Midbrain (tissue), 1 donor: ENCODE measurements around the gene TEAD1.
A peak's percentile ranks its signal among the peaks of the same experiment; 100 is the strongest.
"Not testable (repeated sequence)": the region's sequence is repeated elsewhere in the genome, so short reads cannot be mapped to it uniquely, and the experiment has no call there.

Experiments
- DNase-seq: peaks from one replicate; lab custom pipeline; 2025; lab: John Stamatoyannopoulos, UW

Gene TEAD1

GRCh38 chr11:12737024-12737423 is 62.8 kb downstream of the TEAD1 start:
- DNase-seq: no peak

- peak; percentile 61 for DNase-seq
These were observed 67.5 kb downstream of the TEAD1 start for GRCh38 chr11:12741671-12742216.

DNA sequence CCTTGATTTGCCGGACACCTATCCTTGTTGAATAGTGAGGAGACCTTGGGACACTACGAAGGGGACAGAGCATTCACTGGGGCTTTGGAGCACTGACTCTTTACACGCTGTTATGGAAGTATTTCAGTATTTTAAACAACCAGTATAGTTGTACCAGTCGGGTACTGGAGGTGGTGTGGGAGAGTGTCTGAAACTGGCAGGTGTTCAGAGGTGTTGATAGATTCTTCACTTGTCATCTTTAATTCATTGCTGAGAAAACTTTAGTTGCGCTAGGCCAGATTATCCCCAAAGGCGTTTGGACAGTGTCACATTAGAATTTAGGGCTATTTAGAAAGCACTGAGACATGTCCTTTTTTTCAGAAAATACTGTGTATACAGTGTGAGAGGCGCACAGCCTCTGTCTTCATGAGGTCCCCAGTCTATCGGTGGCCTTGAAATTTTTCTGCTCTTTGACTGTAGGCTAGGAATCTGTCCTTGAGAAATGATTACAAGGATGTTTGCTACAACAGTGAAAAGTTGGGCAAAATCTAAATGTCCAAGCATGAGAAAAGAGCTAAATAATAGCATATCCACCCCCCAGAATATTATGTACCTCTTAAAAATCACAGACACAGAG is 69.7 kb downstream of the TEAD1 start:
- no peak for DNase-seq

- DNase-seq: peak; percentile 21
These were observed 70.7 kb downstream of the TEAD1 start for GRCh38 chr11:12744826-12745502.

DNA sequence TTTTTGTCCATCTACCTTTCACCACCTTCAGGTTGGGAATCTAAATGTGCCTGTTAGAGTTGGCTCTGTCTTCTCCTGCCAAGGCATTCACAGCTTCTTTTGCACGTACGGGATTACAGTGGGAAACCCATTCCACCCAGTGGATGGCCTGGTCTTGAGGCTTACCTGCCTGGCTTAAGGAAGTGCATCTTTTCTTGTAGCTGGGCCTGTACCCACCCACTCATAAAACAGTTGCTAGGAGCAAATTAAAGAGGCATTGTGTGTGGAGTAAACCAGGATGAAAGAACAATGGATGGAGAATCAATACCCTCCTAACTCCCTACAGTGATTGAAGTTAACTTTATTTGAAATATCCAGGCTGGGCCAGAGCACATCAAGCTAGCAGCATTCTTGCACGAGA is 71.6 kb downstream of the TEAD1 start:
- no peak for DNase-seq

DNA sequence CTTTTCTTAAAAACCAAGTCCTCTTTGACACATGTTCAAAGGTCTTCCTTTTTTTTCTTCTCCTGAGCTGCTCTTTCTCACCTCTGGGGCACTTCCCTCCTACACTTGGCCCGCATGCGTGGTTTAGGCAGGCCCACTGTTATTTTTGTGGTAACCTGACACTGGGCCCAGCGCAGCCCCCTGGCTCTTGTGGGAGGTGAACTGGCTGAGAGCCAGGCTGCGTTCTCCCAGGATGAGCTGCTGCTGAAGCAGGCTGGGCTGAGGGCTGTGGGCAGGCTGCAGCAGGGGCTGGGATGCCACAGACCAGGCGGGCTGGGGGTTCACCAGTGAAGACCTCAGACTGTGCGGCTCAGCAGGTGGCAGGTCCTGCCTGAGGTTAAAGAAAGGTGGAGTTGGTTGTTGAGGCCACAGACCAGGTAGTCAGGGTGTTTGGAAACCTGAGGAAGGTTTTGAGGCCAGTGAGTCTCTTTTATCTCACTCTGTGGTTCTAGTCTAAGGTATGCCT is 72.4 kb downstream of the TEAD1 start:
- DNase-seq: no peak

DNA sequence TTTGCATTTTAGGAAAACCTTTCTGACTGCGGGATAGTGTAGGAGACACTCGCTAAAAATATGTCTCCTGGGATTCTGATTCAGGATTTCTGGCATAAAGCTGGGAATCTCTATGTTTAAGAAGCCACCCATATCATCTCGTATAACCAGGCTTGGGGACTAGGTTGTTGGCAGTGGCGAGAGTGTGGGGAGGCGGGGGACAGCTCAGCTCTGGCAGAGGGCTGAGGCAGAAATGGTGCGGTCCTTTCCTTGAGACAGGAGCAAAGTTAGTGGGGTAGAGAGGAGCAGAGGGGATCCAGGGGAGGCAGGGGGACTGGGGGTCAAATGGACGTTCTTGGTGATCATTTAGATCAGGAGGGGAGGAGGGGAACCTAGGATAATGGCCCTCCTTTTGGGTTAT is 74.3 kb downstream of the TEAD1 start:
- DNase-seq: no peak

GRCh38 chr11:12749442-12749841 is 75.2 kb downstream of the TEAD1 start:
- no peak for DNase-seq

DNA sequence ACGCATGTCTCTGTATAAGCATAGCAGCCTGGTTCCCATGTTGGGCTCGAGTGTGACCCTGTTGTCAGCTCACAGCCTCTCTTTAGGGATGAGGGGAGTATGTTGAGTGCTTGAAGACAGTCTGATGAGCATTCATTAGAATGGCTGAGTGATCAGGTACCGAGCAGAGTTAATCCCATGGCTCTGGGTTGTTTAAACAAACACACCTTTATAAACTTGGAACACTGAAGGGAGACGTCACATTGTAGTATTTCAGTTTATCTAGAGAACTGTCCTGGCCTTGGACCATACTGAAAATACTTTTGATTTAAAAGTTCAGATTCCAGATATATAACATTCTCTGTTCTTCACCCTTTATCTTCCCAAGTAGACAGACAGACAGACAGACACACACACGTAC is 76.0 kb downstream of the TEAD1 start:
- no peak for DNase-seq

DNA sequence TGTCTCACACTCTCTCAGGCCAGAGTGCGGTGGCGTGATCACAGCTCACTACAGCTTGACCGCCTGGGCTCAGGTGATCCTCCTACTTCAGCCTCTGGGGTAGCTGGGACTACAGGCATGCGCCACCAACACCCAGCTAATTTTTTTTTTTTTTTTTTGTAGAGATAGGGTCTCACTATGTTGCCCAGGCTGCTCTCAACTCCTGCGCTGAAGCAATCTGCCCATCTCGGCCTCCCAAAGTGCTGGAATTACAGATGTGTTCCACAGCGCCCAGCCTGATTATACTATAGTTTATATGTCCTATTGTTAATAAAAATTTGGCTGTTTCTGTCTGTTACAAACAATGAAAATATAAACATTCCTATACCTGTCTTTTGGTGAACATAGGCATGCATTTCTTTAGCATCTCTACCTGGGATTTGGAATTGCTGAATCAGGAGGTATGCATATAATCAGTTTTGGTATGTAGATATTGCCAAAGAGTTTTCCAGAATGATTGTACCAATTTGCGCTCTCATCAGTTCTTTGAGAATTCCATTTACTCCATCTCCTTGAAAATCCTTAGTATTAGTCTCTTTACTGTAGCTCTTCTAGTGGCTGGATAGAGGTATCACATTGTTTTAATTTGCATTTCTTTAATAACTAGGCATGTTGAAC is 78.8 kb downstream of the TEAD1 start:
- no peak for DNase-seq

DNA sequence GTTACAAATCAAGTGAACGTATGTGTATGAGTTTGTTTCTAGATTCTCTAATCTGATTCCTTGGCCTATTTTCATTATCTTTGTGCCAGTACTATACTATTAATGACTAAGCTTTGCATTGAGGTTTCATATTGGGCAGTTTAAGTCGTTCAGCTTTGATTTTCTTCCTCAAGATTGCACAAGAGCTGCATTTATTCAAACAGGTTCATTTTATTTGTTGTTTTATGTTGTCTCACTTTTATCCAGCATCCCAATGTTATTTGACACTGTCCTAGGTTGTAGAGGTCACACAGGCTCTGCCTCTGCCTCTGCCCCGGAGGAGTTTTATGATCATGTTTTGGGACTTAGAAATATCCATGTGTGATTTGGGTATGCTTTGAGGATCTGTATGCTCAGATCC is 79.8 kb downstream of the TEAD1 start:
- DNase-seq: no peak

DNA sequence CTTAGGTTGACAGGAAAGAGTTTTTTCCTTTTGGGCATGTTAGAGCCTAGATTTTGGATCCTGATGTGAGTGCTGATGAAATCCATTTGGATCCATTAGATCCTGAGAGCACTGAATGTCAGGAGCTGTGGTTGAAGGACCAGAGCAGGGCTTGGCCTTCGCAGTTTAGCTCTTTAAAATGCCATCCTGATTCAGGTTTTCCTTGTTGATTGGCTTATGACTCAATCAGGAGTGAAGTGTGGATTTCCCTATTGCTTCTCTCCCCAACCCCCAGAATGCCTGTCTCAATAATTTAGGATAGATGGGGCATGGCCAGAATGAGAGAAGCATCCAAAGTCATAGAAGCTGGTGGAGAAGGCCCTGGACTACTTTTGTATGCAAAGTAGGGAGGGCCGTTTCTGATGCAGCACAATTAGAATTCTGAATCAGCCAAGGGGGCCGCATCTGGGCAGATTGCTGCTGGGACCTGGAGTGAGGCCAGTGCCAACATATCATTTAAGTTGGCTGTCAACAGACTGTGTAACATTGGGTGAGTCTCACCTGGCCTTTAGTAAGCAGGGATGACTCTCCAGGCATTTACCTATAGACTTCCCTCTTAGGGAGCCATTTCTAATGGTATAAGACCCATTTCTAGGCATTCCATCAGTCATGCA is 80.5 kb downstream of the TEAD1 start:
- DNase-seq: no peak

DNA sequence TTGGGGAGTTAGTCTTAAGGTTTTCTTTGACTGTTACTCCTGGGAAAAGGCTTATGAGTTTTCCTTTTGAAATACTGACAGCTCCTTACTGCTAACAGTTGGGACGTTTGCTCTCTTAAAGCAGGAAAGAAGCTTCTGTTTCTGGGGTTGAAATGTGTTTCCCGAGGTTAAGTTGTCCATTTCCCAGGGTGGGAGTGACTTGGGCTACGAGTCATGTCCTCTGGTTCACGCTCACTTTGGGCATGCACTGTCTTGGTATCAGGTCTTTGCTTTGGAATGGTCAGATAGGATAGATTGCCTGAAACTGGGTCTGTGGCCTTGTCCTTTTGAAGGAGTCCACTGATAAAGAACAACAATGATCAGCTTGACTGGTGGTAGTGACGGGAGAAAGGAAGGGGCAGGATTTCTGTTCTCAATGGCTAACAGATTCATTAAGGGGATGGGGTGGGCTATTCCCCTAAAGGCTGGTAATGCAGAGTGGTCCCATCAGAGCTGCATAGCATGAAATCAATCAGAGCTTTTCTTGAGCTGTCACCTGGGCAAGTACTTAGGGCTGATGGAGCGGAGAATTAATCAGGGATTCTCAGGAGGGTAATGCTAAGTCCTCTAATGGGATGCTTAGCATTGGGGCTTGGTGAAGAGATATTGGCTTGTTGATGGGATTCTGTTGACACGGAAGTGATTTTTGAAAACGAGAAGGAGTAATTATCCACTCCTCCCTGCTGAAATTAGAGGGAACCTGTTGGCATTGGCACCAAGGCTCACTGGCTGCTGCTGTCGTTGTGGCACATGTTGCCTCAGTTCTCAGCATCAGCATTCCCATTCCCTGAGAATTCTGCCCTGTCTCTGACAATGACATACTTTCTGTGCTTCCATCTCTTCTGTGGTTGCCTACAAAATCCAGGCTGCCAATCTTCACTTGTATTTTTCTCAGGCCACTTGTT is 81.6 kb downstream of the TEAD1 start:
- no peak for DNase-seq

DNA sequence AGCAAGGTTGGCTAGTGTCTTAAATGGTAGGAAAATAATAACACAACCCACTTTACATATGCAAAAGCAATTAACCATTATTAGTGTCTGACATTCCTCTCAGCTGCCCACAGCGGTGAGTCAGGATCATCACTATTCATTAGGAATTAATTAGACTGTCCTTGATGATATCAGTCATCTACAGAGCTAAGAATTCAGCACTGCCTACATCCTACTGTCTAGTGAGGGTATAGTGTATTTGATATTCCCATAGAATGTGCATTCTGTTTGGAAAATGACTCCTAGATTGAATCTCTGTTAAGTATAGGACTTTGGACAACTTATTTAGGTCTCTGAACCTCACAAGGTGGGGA is 82.2 kb downstream of the TEAD1 start:
- DNase-seq: no peak

DNA sequence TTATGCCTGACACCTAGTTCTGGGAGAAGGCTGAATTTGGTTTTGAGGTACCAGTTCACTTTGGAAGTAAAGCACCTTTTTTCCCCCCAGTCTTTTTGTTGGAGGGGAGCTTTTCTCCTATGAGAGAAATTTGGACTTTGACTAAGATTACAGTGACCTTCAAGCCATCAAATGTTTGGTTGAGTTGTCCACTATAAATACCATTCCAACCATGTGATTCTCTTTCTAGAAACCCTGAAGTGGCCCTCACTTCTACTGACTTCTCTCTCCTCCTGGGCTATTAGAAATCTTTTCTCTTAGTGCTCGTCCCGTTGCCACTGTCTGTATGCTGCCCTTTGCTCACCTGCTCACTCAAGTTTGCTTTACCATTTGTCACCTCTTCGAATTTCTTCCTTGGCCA is 82.6 kb downstream of the TEAD1 start:
- no peak for DNase-seq

DNA sequence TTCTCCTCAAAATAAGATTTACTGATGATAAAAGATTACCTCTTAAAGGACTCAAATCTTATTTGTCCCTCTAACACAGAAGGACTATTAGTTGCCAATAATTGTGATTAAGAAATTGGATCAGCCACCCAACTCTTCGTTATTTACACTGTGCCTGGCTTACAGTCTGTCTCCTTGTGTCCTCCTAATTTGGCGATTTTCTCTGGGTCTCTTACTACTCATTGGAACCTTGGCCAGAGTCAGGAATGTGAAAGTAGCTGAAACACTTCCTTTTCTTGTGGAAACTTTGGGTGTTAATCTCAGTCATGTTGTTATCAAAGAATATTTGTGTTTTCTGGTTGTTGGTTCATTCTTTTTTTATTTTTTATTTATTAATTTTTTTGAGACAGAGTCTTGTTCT is 83.2 kb downstream of the TEAD1 start:
- no peak for DNase-seq

DNA sequence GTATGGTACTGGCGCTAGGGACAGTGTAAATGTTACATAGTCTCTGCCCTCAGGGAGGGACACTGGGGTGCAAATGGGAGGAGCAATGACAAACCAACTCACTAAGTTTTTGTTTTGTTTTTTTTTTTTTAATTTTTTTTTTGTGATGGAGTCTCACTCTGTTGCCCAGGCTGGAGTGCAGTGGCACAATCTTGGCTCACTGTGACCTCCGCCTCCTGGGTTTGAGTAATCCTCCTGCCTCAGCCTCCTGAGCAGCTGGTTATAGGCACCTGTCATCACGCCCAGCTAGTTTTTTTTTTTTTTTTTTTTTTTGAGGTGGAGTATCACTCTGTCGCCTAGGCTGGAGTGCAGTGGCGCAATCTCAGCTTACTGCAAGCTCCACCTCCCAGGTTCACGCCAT is 83.9 kb downstream of the TEAD1 start:
- DNase-seq: not testable (repeated sequence)

DNA sequence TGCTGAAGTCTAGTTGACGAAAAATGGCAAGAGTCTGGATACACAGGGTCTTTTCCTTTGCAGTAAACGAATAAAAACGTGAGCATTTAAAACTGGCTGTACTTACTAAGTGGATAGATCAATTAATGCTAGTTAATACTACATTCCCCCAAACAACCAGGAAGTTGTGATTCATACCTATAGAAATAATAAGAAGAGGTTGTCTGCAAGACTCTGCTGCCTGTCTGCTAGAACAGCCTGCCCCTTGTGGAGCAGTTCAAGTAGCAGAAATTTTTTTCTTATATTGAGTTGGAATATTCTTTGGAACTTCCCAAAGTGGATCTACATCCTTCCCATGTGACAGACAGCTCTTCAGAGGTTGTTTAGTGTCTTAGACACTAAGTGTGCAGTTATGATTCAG is 86.8 kb downstream of the TEAD1 start:
- DNase-seq: no peak

GRCh38 chr11:12762278-12762677 is 88.1 kb downstream of the TEAD1 start:
- DNase-seq: no peak

- no peak for DNase-seq
These were observed 88.6 kb downstream of the TEAD1 start for GRCh38 chr11:12762696-12763324.
